G401.6 (cell line): ENCODE results near the gene MYMX.
"Not testable (repeated sequence)": the region's sequence is repeated elsewhere in the genome, so short reads cannot be mapped to it uniquely, and the experiment has no call there.

Experiments
- FAIRE-seq: peaks from 2 replicates; lab custom pipeline; 2012; peaks lifted over from hg19 to GRCh38; lab: Jason Lieb, UNC

The MYMX gene

DNA sequence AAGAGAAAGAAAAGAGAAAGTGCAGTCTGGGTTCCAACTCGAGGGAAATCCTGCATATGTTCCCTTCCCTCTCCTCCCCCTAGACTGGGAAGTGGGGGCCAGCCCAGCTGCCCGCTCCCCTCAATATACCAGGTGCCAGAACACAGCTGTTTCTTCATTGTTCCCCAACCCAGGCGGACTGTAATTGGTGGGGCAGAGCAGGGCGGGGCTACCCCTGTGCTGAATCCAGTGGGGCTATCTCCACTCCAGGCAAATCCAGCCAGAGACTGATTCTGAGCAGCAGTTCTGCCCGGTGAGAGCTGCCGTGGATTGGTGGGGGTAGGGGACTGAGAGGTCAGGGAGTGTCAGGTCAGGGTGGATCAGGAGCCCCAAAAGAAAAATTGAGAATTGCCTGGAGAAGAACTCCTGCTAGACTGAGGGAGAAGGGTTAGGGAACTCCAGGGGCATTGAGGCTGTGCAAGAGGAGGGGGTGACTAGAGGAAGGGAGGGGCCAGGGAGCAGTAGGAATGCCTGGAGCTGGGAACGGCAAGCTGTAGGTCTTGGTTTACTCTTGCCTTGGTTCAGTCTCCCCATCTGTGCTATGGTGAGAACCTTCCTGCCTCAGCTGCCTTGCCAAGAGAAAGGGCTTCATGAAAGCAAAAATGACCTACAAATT, at the start of gene MYMX:
TSS of gene MYMX (plus strand) at position 250 of the 655 bp plus-strand sequence. CDS start 546 bp downstream, outside the sequence.
- no peak for FAIRE-seq

DNA sequence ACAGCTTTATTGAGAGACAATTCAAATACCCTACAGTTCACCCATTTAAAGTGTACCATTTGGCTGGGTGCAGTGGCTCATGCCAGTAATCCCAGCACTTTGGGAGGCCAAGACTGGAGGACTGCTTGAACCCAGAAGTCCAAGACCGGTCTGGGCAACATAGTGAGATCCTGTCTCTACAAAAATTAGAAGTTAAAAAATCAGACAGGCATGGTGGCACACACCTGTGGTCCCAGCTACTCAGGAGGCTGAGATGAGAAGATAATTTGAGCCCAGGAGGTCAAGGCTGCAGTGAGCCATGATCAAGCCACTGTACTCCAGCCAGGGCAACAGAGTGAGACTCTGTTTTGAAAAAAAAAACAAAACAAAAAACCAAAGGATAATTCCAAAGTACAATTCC, 49.2 kb upstream of the MYMX start:
- no peak for FAIRE-seq

DNA sequence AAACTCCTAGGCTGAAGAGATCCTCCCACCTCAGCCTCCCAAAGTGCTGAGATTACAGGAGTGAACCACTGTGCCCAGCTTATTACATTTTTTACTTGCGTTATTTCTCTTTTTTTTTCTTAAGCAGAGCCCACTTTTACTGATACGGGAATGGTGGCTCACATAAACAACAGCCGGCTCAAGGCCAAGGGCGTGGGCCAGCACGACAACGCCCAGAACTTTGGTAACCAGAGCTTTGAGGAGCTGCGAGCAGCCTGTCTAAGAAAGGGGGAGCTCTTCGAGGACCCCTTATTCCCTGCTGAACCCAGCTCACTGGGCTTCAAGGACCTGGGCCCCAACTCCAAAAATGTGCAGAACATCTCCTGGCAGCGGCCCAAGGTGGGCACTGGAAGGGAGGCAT, 47.6 kb upstream of the MYMX start:
- no peak for FAIRE-seq

DNA sequence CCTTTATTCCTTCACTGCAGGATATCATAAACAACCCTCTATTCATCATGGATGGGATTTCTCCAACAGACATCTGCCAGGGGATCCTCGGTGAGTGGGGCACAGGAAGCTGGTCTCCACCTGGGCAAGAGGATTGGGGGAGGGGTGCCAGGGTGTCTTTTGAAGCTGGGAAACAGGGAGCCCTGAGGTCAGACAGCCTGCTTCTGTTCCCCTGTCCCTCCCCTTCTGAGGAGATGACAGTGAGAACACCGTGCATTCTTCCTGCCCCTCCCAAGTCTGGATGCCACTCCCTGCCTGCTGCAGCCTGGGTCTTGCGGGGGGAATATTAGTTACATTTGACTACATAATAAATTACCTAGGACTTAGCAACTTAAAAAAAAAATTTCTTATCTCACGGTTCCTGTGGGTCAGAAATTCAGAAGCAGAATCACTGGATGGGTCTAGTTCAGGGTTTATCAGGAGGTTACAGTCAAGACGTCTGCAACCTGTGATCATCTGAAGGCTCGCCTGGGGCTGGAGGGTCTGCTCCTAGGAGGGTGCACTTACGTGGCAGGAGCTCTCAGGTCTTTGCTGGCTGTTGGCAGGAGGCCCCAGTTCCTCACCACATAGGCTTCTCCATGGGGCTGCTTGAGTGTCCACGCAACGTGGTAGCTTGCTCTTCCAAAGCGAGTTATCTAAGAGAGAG, 46.7 kb upstream of the MYMX start:
- FAIRE-seq = no peak

DNA sequence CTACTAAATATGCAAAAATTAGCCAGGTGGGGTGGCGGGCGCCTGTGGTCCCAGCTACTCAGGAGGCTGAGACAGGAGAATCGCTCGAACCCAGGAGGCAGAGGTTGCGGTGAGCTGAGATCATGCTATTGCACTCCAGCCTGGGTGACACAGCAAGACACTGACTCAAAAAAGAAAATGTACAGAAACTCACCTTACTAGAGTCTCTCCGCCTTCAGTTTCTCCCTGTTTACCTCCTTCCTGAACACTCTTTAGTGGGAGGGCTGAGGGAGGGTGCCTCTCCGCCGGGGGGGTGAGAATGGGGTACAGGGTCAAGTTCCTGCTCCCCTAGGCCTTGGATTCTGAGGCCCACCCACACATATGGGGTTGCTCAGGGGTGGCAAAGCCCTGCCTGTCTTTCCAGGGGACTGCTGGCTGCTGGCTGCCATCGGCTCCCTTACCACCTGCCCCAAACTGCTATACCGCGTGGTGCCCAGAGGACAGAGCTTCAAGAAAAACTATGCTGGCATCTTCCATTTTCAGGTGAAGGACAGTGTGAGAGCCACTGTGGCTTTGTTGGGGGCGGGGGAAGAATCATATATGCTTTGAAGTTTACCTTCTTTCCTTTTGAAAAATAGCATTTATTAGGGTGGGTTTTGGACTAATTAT, 44.7 kb upstream of the MYMX start:
- no peak for FAIRE-seq

DNA sequence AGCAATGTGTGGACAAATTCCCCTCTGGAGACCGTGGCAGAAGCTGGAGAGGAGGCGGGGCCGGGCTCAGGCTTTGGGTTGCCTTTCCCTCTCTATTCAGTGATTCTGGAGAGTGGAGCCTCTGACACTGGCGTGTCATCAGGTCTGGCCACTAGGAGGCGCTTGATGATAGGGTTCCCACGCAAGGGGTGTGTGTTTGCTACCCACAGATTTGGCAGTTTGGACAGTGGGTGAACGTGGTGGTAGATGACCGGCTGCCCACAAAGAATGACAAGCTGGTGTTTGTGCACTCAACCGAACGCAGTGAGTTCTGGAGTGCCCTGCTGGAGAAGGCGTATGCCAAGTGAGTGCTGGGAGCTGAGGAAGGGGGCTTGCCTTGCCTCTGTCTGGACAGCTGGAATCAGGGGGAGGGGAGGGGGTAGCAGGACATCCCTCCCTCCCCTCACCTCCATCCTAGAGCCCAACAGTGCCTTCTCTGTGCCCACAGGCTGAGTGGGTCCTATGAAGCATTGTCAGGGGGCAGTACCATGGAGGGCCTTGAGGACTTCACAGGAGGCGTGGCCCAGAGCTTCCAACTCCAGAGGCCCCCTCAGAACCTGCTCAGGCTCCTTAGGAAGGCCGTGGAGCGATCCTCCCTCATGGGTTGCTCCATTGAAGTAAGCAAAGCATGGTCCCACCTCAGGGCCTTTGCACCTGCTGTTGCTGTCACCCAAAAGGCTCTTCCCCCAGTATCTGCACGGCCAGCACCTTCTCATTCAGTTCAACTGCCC, 43.8 kb upstream of the MYMX start:
- peak; percentile 84 for FAIRE-seq

DNA sequence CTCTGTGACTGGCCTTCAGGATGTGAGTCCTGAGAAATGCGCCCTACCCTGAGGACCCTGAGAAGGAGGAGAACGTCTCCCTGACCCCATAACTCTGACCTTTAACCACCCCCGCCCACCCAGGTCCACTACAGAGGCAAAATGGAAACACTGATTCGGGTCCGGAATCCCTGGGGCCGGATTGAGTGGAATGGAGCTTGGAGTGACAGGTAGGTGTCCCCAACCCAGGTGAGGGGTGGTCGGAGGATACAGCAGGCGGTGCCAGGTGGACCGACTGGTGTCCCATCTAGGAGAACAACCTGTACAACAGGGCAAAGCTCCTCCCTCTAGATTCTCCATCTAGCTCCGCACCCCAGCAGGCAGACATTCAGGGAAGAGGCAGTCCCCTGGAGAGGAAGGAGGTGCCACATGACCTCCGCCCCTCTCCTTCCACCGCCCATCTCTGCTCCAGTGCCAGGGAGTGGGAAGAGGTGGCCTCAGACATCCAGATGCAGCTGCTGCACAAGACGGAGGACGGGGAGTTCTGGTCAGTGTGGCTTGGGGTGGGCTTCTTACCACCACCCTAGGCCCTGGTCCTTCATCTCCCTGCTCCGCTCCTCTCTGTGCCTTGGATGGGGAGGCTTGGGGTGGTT, 40.5 kb upstream of the MYMX start:
- no peak for FAIRE-seq

DNA sequence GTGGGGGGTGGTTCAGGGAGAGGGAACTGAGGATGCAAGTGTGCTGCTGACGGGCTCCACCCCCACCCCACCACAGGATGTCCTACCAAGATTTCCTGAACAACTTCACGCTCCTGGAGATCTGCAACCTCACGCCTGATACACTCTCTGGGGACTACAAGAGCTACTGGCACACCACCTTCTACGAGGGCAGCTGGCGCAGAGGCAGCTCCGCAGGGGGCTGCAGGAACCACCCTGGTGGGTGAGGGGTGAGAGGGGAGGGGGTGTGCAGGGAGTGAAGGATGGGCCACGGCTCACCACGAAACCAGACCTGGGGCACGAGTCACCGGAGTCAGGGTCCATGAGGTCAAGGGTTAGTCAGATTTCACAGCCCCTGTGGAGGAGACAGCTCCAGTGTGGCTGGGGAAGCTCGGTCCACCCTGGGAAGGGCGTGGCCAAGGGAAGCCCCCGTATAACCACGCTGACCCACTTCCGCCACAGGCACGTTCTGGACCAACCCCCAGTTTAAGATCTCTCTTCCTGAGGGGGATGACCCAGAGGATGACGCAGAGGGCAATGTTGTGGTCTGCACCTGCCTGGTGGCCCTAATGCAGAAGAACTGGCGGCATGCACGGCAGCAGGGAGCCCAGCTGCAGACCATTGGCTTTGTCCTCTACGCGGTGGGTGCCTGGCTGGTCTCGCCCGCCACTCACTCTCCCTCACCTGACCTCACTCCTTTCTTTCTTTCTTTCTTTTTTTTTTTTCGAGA, 39.8 kb upstream of the MYMX start:
- no peak for FAIRE-seq

DNA sequence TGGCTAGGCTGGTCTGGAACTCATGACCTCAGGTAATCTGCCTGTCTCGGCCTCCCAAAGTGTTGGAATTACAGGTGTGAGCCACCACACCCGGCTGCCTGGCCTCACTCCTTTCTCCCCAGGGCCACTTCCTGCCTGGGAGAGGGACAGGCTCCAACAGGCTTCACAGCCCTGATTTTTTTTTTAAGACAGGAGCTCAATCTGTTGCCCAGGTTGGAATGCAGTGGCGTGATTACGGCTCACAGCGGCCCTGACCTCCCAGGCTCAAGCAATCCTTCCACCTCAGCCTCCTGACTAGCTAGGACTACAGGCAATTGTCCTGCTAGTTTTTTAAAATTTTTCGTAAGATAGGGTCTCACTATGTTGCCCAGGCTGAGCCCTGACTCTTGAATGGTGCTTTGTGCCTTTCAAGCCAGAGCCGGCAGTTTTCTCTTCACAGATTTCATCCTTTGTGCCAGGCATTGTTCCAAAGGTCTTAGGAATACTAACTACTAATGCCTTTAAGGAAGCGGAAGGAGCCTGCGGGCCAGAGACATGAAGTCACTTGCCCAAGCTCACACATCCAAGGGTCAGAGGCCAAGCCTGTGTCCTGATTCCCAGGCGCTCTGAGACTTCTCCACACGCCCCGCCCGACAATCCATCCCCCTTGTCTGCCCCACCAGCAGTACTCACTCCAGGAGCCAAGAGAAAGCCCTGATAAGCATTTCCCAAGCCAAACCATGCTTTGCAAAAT, 38.9 kb upstream of the MYMX start:
- no peak for FAIRE-seq

DNA sequence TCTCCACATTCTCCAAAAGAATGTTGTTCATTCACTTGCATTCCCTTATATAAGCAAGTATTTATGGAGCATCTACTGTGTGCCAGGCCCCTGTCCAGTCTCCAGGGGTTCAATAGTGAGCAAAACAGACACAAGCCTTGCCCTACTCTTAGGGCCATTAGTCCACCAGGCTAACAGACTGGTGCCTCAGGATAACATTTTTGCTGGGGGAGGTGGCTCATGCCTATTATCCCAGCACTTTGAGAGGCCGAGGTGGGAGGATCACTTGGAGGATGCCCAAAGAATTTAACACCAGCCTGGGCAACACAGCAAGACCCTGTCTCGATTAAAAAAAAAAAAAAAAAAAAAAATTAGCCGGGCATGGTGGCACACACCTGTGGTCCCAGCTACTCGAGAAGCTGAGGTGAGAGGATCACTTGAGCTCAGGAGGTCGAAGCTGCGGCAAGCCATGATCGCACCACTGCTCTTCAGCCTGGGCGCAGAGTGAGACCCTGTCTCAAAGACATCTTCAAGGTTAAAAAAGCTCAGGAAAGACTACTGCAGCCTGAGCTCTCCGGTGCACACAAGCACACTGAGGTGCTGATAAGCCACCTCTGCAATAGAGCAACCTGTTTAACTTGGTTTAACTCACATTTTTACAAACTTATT, 38.2 kb upstream of the MYMX start:
- FAIRE-seq = no peak

DNA sequence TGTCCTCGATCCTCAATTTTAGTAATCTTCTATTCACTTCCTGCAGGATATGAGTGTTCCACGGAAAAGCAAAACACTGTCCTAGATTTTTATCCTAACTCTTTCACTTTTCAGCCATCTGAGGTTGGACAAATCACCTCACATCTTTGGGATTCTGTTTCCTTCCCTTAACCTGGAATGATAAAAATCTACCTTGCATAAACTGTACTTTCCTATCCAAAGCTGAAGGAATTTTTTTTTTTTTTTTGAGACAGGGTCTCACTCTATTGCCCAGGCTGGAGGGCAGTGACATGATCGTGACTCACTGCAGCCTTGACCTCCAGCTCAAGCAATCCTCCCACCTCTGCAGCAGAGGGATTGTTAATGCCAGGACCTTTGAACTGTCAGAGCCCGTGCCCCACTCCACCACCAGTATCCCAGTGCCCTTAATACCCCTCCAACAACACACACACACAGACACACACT, 37.6 kb upstream of the MYMX start:
- no peak for FAIRE-seq

DNA sequence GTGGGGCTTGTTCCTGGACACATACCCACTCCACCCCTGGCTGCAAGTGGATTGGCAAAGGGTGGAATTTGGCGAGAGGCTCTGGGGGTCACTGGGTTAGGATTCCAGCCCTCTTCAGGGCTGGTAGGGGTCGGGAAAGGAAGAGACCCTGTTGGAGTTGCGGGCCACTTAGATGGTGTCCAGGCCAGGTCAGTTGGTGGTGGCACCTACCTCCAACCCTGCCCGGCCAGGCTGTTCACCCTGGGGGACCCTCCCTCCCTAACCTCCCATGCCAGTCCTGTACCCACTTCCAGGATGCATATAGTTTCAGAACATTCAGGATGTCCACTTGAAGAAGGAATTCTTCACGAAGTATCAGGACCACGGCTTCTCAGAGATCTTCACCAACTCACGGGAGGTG, 37.1 kb upstream of the MYMX start:
- no peak for FAIRE-seq

DNA sequence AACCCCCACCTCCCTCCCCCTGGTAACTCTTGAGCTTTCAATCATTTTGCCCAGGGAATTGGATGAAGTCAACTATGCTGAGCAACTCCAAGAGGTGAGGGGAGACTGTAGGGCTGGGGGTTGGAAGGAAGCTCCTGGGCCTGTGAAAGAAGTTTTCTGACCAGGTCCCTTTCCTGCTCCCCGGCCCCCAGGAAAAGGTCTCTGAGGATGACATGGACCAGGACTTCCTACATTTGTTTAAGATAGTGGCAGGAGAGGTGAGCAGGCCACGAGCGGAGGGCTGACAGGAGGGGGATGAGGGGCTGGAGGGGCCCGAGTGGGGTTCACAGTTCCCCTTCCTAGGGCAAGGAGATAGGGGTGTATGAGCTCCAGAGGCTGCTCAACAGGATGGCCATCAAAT, 36.3 kb upstream of the MYMX start:
- FAIRE-seq = no peak

DNA sequence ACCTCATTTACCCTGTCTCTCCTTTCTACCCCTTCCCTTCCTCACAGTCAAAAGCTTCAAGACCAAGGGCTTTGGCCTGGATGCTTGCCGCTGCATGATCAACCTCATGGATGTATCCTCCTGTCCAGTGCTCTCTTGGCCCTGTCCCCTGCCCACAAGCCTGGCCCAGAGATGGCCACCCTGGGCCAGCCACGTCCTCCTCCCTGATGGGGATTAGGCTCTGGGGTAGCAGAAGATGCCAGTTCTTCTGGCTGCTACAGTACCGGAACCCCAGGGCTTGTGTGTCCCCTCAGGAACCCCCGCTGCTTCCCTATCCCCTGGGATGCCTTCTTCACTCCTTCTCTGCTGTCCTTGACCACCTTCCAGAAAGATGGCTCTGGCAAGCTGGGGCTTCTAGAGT, 35.8 kb upstream of the MYMX start:
- no peak for FAIRE-seq

DNA sequence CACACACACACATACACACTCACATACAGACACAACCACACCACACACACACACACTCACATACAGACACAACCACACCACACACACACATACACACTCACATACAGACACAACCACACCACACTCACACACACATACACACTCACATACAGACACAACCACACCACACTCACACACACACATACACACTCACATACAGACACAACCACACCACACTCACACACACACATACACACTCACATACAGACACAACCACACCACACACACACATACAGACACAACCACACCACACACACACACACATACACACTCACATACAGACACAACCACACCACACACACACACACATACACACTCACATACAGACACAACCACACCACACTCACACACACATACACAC, 34.9 kb upstream of the MYMX start:
- FAIRE-seq = not testable (repeated sequence)

DNA sequence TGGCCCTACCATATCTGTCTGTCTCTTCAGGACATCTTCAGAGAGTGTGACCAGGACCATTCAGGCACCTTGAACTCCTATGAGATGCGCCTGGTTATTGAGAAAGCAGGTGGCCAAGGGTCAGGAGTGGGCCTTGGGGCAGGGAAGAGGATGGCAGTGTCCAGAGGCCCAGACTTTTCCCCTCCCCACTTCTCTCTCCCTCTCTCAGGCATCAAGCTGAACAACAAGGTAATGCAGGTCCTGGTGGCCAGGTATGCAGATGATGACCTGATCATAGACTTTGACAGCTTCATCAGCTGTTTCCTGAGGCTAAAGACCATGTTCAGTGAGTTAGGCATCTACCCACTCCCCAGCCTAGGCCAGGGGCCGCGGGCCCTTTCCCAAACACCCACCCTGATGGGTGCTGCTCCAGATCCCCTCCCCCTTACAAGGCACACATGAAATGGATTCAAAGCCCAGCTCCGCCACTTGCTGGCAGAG, 33.8 kb upstream of the MYMX start:
- no peak for FAIRE-seq

DNA sequence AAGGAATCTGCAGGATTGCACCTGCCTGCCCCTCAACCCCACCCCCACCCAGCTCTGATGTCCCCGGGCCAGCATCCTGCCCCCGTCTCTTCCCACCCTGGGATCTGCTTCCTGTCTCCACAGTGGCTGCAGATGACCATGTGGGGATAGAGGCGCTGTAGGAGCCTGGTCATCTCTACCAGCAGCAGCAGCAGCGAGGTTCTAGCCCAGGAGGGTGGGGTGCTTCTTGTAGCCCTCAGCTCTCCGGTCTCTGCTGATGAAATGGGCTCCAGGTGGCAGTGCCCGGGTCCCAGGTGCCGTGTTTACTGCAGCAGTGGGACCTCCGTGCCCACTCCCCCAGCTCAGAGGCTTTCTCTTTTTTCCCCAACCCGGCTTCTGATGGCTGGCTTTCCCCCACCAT, 32.9 kb upstream of the MYMX start:
- no peak for FAIRE-seq

DNA sequence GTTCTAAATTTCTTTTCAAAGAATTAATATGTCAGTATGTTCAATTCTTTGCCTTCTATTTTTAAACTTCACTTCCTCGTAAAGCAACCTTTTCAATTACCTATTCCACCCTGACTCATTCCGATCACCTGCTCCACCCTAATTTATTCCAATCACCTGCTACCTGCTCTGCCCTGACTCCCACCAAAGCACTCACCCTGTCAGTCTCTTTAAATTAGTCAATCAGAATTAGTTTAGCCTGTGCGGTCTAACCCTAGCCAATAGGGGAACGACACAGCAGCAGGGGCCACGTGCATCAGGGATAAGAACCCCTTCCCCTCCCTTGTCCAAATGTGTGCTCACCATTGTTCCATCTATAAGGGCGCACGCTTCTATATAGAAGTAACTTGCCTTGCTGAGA, 31.4 kb upstream of the MYMX start:
- not testable (repeated sequence) for FAIRE-seq

DNA sequence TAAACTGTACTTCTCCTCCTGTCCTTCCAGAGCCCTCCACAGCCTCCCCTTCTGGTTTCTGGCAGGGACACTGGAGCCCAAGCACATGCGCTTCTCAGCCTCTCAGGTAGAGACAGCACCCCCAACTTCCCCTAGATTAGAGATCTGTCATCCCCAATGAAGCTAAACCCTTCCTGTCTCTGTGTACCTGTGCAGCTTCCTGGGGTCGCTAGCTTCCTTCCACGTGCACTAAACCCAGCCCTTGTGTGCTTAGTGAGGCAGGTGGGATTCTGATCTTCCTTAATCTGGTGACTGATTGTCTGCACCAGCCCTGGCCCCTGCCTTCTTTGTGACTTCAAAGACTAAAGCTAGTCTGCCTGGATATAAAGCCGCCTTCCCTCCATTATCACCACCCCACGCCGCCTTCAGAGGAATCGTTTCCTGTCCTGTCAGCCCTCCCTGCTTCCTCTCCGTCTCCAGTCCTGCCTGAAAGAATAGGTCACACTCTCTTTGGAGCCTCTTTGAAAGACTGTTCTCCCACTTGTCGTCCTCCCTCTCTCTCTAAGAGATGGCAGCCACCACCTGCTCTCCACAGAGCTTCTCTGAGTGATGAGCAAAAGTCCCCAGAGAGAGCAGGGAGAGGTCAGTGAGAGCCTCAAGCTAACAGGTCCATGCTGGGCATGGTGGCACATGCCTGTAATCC, 30.6 kb upstream of the MYMX start:
- FAIRE-seq = no peak

DNA sequence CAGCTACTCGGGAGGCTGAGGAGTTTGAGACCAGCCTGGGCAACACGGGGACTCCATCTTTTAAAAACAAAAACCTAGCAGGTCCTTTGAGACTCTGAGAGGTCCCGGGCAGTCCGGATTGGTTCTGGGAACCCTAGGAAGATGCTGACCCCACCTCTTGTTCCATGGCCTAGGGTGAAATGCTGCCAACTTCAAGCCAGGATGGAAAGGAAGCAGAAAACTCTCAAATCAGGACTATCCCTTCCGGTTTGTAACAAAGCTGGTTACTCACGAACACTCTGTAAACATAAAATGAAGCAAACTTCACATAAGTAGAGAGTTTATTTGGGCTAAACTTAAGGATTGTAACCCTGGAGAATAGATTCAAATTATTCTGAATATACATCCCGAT, 30.1 kb upstream of the MYMX start:
- no peak for FAIRE-seq
